HepG2 (cell line): ENCODE data around the gene TUFM. TPM values are rescaled to one million over a fixed set of nuclear protein-coding genes. Genes with fewer than 3 reads are reported as not detected.
"Not testable (repeated sequence)": the region's sequence is repeated elsewhere in the genome, so short reads cannot be mapped to it uniquely, and the experiment has no call there.

ENCODE experiments used
- ATAC-seq: fragments of 200-7000 bp; cut with Tn5 transposase; 3 replicates; pipeline ENCODE4 v1.9.1; 2020; ENCODE audit warnings: mild to moderate bottlenecking, moderate library complexity
- BruUV-seq: library from RNA; stranded (reverse); fragments of 400-500 nt; replicated peaks from 2 replicates; lab custom pipeline; 2021; lab: Mats Ljungman, UMichigan
- CTCF ChIA-PET: fragments of 300-600 bp; formaldehyde crosslinking; extraction: SDS; loops from one replicate; lab custom pipeline; 2021; ENCODE audit warnings: low total read pairs, inconsistent platforms, low intra/inter-chr PET ratio; lab: Yijun Ruan, JAX
- POLR2A ChIA-PET: fragments of 350-600 bp; sonication (Branson Sonifier 250); formaldehyde crosslinking; loops from one replicate; lab custom pipeline; 2020; ENCODE audit warnings: antibody characterized with exemption, inconsistent platforms; lab: Yijun Ruan, JAX
- DNase-seq: peaks from one replicate; pipeline ENCODE4 v3.0.0-alpha.2; 2015; ENCODE audit warnings: low spot score
- FAIRE-seq: peaks from 3 replicates; lab custom pipeline; 2011; peaks lifted over from hg19 to GRCh38; lab: Jason Lieb, UNC
- H2AFZ ChIP-seq: one replicate; pipeline ENCODE4 v1.6.1; 2011; ENCODE audit warnings: low read length, inconsistent platforms
- H3K27ac ChIP-seq: fragments of 300-600 bp; 3 replicates; pipeline ENCODE4 v1.8.0; 2011; ENCODE audit warnings: mixed run types, mild to moderate bottlenecking, mixed read lengths, low read length, inconsistent platforms; ENCODE audit not compliant: insufficient read depth; ENCODE audit errors: extremely low read length
- H3K27me3 ChIP-seq, 2 experiments: fragments of 200-600 bp in 1 of 2; 2 replicates in 1 of 2; 3 replicates in 1 of 2; pipeline versions ENCODE4 v1.6.0 to v1.8.0; 2011; ENCODE audit warnings: low read length in 2 of 2, mild to moderate bottlenecking in 2 of 2, moderate library complexity in 2 of 2, inconsistent platforms in 1 of 2; ENCODE audit not compliant: insufficient read depth in 2 of 2, control insufficient read depth in 1 of 2
- H3K36me3 ChIP-seq, 2 experiments: fragments of 200-600 bp in 1 of 2; replicated peaks in 1 of 2; 2 replicates in 1 of 2; 3 replicates in 1 of 2; pipeline versions ENCODE4 v1.5.1 to v1.8.0; 2011; ENCODE audit warnings: low read length in 2 of 2, inconsistent platforms in 1 of 2; ENCODE audit not compliant: insufficient read depth in 2 of 2, control insufficient read depth in 1 of 2
- H3K4me1 ChIP-seq: 2 replicates; pipeline ENCODE4 v1.5.1; 2012; ENCODE audit warnings: low read length, inconsistent platforms; ENCODE audit not compliant: insufficient read depth
- H3K4me2 ChIP-seq: 2 replicates; pipeline ENCODE4 v1.6.0; 2011; ENCODE audit warnings: low read depth, low read length, inconsistent platforms
- H3K4me3 ChIP-seq, 3 experiments: fragments of 200-600 bp in 1 of 3; sonication (generic), shearing (Covaris generic) in 1 of 3; replicated peaks in 1 of 3; 2 replicates each; pipeline ENCODE4 v1.5.1; 2011 to 2016; ENCODE audit warnings: low read length in 3 of 3, inconsistent platforms in 2 of 3, low read depth in 2 of 3, mild to moderate bottlenecking in 2 of 3, control low read depth in 1 of 3, mixed read lengths in 1 of 3; ENCODE audit not compliant: insufficient read depth in 1 of 3
- H3K79me2 ChIP-seq: one replicate; pipeline ENCODE4 v1.6.1; 2011; ENCODE audit warnings: low read length, inconsistent platforms; ENCODE audit not compliant: insufficient read depth
- H3K9ac ChIP-seq: 2 replicates; pipeline ENCODE4 v1.6.0; 2011; ENCODE audit warnings: mild to moderate bottlenecking, low read depth, low read length, inconsistent platforms; ENCODE audit not compliant: insufficient read depth
- H3K9me3 ChIP-seq: 2 replicates; pipeline ENCODE4 v1.5.1; 2012; ENCODE audit warnings: mild to moderate bottlenecking, low read length
- H4K20me1 ChIP-seq: 2 replicates; pipeline ENCODE4 v1.6.0; 2011; ENCODE audit warnings: inconsistent platforms, mild to moderate bottlenecking, low read length, moderate library complexity; ENCODE audit not compliant: insufficient read depth
- AKAP8 ChIP-seq: sonication (generic); formaldehyde crosslinking; IDR thresholded peaks from 2 replicates; pipeline ENCODE4 v1.5.1; 2020; ENCODE audit warnings: mild to moderate bottlenecking, missing genetic modification reagents
- HNF4A ChIP-seq: sonication (generic); formaldehyde crosslinking; IDR thresholded peaks from 2 replicates; pipeline ENCODE4 v1.4.0; 2020; ENCODE audit warnings: missing genetic modification reagents
- HNF4G ChIP-seq, 2 experiments: sonication (generic) in 1 of 2; formaldehyde crosslinking in 1 of 2; IDR thresholded peaks; 2 replicates each; pipeline versions ENCODE4 v1.4.0 to v1.6.1; 2011 to 2020; ENCODE audit warnings: borderline replicate concordance in 2 of 2, low read depth in 2 of 2, mild to moderate bottlenecking in 2 of 2, low read length in 1 of 2, missing genetic modification reagents in 1 of 2, moderate library complexity in 1 of 2
- NBN ChIP-seq: fragments of 450-650 bp; conservative IDR thresholded peaks from 2 replicates; pipeline ENCODE4 v1.6.1; 2017
- NFE2 ChIP-seq: sonication (generic); formaldehyde crosslinking; IDR thresholded peaks from 2 replicates; pipeline ENCODE4 v1.4.0; 2020; ENCODE audit warnings: missing genetic modification reagents
- NFE2L2 ChIP-seq: fragments of 150-350 bp; IDR thresholded peaks from 2 replicates; pipeline ENCODE4 v1.6.1; 2014; ENCODE audit warnings: low read length
- NR2F6 ChIP-seq, 2 experiments: IDR thresholded peaks; 2 replicates each; pipeline ENCODE4 v1.6.1; 2016; ENCODE audit warnings: antibody characterized with exemption in 1 of 2, mild to moderate bottlenecking in 1 of 2
- POLR2AphosphoS5 ChIP-seq: IDR thresholded peaks from 2 replicates; pipeline ENCODE4 v1.6.1; 2012; ENCODE audit warnings: low read depth, low read length
- RAD21 ChIP-seq: fragments of 450-650 bp; formaldehyde crosslinking; IDR thresholded peaks from 2 replicates; pipeline ENCODE4 v1.5.0; 2020; ENCODE audit warnings: mild to moderate bottlenecking
- RARA ChIP-seq: IDR thresholded peaks from 2 replicates; pipeline ENCODE4 v1.6.1; 2016; ENCODE audit warnings: missing genetic modification reagents, missing compliant biosample characterization
- U2AF1 ChIP-seq: fragments of 200-400 bp; formaldehyde crosslinking; optimal IDR thresholded peaks from 2 replicates; pipeline ENCODE3; 2017; ENCODE audit warnings: mild to moderate bottlenecking, low read depth, low read length
- WIZ ChIP-seq: sonication (generic); formaldehyde crosslinking; IDR thresholded peaks from 2 replicates; pipeline ENCODE4 v1.5.1; 2020; ENCODE audit warnings: mild to moderate bottlenecking, missing genetic modification reagents
- ZBTB7B ChIP-seq: sonication (generic); formaldehyde crosslinking; IDR thresholded peaks from 2 replicates; pipeline ENCODE4 v1.4.0; 2020; ENCODE audit warnings: missing genetic modification reagents
- ZNF251 ChIP-seq: sonication (generic); formaldehyde crosslinking; IDR thresholded peaks from 2 replicates; pipeline ENCODE4 v1.9.0; 2021; ENCODE audit warnings: mild to moderate bottlenecking, missing genetic modification reagents
- ZNF431 ChIP-seq: sonication (generic); formaldehyde crosslinking; IDR thresholded peaks from 2 replicates; pipeline ENCODE4 v1.9.0; 2022; ENCODE audit warnings: missing genetic modification reagents, low read depth, mild to moderate bottlenecking, borderline replicate concordance
- ZNF441 ChIP-seq: sonication (generic); formaldehyde crosslinking; IDR thresholded peaks from 2 replicates; pipeline ENCODE4 v1.7.0; 2021; ENCODE audit warnings: missing genetic modification reagents, borderline replicate concordance
- ZNF629 ChIP-seq: sonication (generic); formaldehyde crosslinking; conservative IDR thresholded peaks from 2 replicates; pipeline ENCODE4 v1.5.0; 2020; ENCODE audit warnings: missing genetic modification reagents
- ZNF75D ChIP-seq: sonication (generic); formaldehyde crosslinking; IDR thresholded peaks from 2 replicates; pipeline ENCODE4 v1.8.1; 2023; ENCODE audit warnings: missing genetic modification reagents, mild to moderate bottlenecking, borderline replicate concordance
- WGBS: methylation state at CpG from one replicate; pipeline ENCODE4 v1.1.6; 2017; ENCODE audit warnings: low lambda C conversion rate; 5-methylcytosine and 5-hydroxymethylcytosine counted together
- in situ Hi-C: cut with HindIII; loops from 2 replicates; pipeline ENCODE4 v1.10.0; 2017; ENCODE audit warnings: low pct_unique_long_range_greater_than_20kb; ENCODE audit not compliant: extremely low pct_ligation_motif_present
- intact Hi-C: fragments of 100-400 bp; cut with micrococcal nuclease; formaldehyde crosslinking; loops from one replicate; pipeline ENCODE4 v1.10.0; 2022; ENCODE audit not compliant: unreplicated experiment
- polyA plus RNA-seq, 8 experiments: library from polyadenylated mRNA; depleted of rRNA in 3 of 8; stranded (reverse) in 7 of 8; unstranded in 1 of 8; fragments of >200 nt; fragmentation: Illumina TruSeq in 4 of 8; extraction: Trizol in 4 of 8; gene quantifications; 2 replicates each; pipeline versions ENCODE4 v1.2.1 to v1.2.3, GENCODE V29; 2011 to 2016; ENCODE audit warnings: low read depth in 4 of 8, missing spikeins in 1 of 8, mixed read lengths in 1 of 8; ENCODE audit not compliant: insufficient read depth in 1 of 8
- total RNA-seq, 5 experiments: library from RNA; depleted of rRNA; stranded (reverse); fragments of >200 nt; fragmentation: Illumina TruSeq; extraction: Trizol; gene quantifications; 2 replicates each; pipeline ENCODE4 v1.2.3, GENCODE V29; 2016; ENCODE audit warnings: low read depth in 1 of 5
- TF ChIP-seq, protein P1 (sequence below): sonication (generic); IDR thresholded peaks from 2 replicates; pipeline ENCODE4 v1.6.1; 2016; ENCODE audit warnings: low read depth, borderline replicate concordance

Gene TUFM
- total and polyA plus RNA-seq, 2 of the 13 experiments (the other 11 are each of a cell fraction or from before 2014, with no cell fraction given), result 206 to 298 TPM

DNA sequence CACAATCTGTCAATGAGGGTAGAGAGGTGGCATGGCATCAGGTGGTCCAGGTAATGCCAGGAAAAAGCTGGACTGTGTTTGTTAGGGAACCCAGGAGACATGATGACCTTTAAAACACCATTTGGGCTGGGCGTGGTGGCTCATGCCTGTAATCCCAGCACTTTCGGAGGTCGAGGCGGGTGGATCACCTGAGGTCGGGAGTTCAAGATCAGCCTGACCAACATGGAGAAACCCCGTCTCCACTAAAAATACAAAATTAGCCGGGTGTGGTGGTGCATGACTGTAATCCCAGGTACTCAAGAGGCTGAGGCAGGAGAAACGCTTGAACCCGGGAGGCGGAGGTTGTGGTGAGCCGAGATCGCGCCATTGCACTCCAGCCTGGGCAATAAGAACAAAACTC, 25.6 kb downstream of the TUFM start:
- in situ Hi-C loops, H3K9me3 ChIP-seq, BruUV-seq, FAIRE-seq, H3K4me2 ChIP-seq, H3K4me3 ChIP-seq, DNase-seq, H3K36me3 ChIP-seq, CTCF ChIA-PET, H3K27me3 ChIP-seq, ATAC-seq, H2AFZ ChIP-seq, H3K9ac ChIP-seq: not testable (repeated sequence)
- peaks cover 35% of the 10 kb centered on the region for H3K4me1 ChIP-seq
- POLR2A ChIA-PET, result interaction anchor here (0.6 to 5.8 kb wide), 5 partner anchors 17 to 146 kb away, joined by 4 to 85 read pairs (median 51); partner anchors contain the start of genes SH2B1 and TUFM
- TF ChIP-seq ZNF75D (CRISPR knock-in tag), result 0 out of 2 replicates have a peak, but pooled peaks have one; percentile 33
- peaks cover 21% of the 10 kb centered on the region for H3K79me2 ChIP-seq
- peaks cover 13% of the 10 kb centered on the region for H4K20me1 ChIP-seq
- WGBS, result 95% methylated on average over 13 of the region's 13 CpGs
- intact Hi-C loops, result loop anchor here (5.0 kb wide), 1 partner anchor 117 kb away; no protein-coding TSS in a partner anchor
- H3K27ac ChIP-seq, result peak overlapping the region; percentile 47

DNA sequence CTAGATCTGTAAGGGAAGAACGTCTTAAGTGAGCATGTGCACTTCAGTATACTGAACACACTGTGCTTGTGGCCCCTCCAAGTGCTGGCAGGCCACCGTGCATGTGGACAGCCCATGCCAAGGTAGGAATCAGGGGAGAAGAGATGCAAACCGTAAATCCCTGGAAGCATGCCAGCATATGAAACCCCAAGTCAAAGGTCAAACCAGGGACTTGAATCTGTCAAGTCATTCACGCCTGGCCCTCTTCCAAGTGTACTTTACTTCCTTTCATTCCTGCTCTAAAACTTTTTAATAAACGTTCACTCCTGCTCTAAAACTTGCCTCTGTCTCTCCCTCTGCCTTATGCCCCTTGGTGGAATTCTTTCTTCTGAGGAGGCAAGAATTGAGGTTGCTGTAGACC, 26.1 kb downstream of the TUFM start:
- Histone ChIP-seq H3K79me2 (peaks cover 15% of the 10 kb centered on the region), H3K4me3 (no peak overlapping the region), H3K4me1 (peaks cover 30% of the 10 kb centered on the region), H4K20me1 (peaks cover 8% of the 10 kb centered on the region; the same call in 1 of the 2 replicates), H3K27ac (peak overlapping the region; percentile 47), H3K36me3 (no peaks in the 10 kb centered on the region), H3K4me2 (no peak overlapping the region), H3K27me3 (no peaks in the 10 kb centered on the region; a peak in 1 of 5 replicates), H3K9ac (no peak overlapping the region), H2AFZ (no peak overlapping the region), H3K9me3 (no peaks in the 10 kb centered on the region)
- DNase-seq (no peak), ATAC-seq (no peak), FAIRE-seq (no peak)
- in situ Hi-C loops (no loop called here), intact Hi-C loops (loop anchor here (5.0 kb wide), 1 partner anchor 117 kb away; no protein-coding TSS in a partner anchor)
- ChIA-PET CTCF (no interaction called here), POLR2A (interaction anchor here (0.6 to 5.8 kb wide), 3 partner anchors 26 to 147 kb away, joined by 3 to 85 read pairs (median 4); partner anchors contain the start of genes SH2B1 and TUFM)
- 67% methylated on average over 5 of the region's 5 CpGs for WGBS
- no TSS peak for BruUV-seq
- peak; percentile 17; the same call in 1 of the 2 replicates for TF ChIP-seq NR2F6 (IDR thresholded peaks at IDR 0.05)
- 0 out of 2 replicates have a peak, but pooled peaks have one; percentile 21 for TF ChIP-seq NR2F6 (CRISPR knock-in tag; IDR thresholded peaks at IDR 0.05)
- TF ChIP-seq ZNF431, result no peak
- TF ChIP-seq HNF4A (CRISPR knock-in tag), result 0 out of 2 replicates have a peak, but pooled peaks have one; percentile 19
- TF ChIP-seq NBN, result no peak
- TF ChIP-seq, protein P1, sequence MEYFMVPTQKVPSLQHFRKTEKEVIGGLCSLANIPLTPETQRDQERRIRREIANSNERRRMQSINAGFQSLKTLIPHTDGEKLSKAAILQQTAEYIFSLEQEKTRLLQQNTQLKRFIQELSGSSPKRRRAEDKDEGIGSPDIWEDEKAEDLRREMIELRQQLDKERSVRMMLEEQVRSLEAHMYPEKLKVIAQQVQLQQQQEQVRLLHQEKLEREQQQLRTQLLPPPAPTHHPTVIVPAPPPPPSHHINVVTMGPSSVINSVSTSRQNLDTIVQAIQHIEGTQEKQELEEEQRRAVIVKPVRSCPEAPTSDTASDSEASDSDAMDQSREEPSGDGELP, result no peak
- no peak for TF ChIP-seq RARA
- peak; percentile 79 for TF ChIP-seq NFE2
- TF ChIP-seq POLR2AphosphoS5, result peak; percentile 13; the same call in 1 of the 2 replicates
- TF ChIP-seq ZNF441 (CRISPR knock-in tag), result no peak
- peak; percentile 60 for TF ChIP-seq NFE2L2
- TF ChIP-seq ZBTB7B (CRISPR knock-in tag), result no peak
- TF ChIP-seq WIZ (CRISPR knock-in tag), result 0 out of 2 replicates have a peak, but pooled peaks have one; percentile 29
- 0 out of 2 replicates have a peak, but pooled peaks have one; percentile 25 for TF ChIP-seq HNF4G (IDR thresholded peaks at IDR 0.05; ENCODE audit: borderline replicate concordance, low read depth, low read length)
- TF ChIP-seq HNF4G (CRISPR knock-in tag; IDR thresholded peaks at IDR 0.05; ENCODE audit: borderline replicate concordance, low read depth), result no peak
- TF ChIP-seq ZNF251 (CRISPR knock-in tag), result no peak
- no peak for TF ChIP-seq U2AF1
- 0 out of 2 replicates have a peak, but pooled peaks have one; percentile 15 for TF ChIP-seq RAD21 (CRISPR knock-in tag)
- TF ChIP-seq AKAP8 (CRISPR knock-in tag), result peak; percentile 63; the same call in 1 of the 2 replicates
- no peak for TF ChIP-seq ZNF629 (CRISPR knock-in tag)
